NCI-H524 (cell line): Measurements from ENCODE around the gene TRIM74.
"Not testable (repeated sequence)": the region's sequence is repeated elsewhere in the genome, so short reads cannot be mapped to it uniquely, and the experiment has no call there.

ENCODE experiments used
- DNase-seq, 2 experiments: peaks; one replicate each; lab custom pipeline; 2025; lab: John Stamatoyannopoulos, UW

TRIM74 gene

DNA sequence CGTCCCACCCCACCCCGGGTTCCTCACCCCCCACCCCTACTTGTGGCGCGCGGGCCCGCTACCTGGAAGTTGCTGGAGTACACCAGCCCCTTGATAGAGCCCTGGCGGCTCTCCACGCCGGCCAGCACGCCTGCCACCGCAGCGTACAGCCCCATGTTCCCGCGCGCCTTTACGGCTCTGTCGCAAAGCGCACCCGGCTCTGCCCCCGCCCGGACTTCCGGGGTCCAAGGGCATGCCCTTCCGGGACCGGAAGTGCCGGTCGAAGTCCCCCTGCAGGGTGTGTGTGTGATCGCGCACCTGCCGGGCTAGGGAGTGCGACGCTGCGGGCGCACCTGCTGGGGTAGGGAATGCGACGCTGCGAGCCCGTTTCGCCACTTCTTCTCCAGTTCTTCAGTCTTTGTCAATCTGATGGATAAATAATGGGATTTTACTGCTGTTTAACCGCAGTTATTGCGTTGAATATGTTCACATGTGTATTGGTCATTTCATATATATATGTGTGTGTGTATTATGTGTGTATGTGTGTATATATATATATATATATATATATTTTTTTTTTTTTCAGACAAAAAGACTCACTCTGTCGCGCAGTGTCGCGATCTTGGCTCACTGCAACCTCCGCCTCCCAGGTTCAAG, 14.6 kb downstream of the TRIM74 start:
- DNase-seq: not testable (repeated sequence)

DNA sequence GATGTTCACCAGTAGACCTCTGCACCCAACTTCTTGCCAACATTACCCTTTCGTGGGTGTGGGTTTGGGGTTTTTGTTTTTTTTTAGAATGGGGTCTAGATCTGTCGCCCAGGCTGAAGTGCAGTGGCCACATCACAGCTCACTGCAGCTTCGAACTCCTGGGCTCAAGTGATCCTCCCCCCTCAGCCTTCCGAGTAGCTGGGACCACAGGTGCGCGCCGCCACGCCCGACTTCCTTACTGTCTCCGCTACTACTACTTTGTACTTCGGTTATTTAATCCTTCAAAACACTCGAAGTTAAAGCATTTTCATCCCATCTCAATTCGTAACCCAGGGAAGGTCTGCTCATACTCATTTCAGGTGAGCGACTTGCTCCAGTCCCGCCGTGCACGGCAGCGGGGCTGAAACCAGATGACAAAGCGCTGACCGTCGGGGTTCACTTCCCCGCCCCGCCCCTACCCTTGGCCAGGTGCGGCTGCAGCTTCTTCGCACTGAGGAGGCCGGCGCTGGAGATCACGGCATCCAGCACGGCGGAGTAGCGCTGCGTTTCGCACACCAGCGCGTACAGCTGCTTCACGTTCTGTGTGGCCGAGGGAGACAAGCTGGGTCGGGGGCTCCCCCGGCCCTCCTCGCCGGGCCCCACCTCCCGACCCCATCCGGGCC, 15.2 kb downstream of the TRIM74 start:
- DNase-seq: not testable (repeated sequence)

DNA sequence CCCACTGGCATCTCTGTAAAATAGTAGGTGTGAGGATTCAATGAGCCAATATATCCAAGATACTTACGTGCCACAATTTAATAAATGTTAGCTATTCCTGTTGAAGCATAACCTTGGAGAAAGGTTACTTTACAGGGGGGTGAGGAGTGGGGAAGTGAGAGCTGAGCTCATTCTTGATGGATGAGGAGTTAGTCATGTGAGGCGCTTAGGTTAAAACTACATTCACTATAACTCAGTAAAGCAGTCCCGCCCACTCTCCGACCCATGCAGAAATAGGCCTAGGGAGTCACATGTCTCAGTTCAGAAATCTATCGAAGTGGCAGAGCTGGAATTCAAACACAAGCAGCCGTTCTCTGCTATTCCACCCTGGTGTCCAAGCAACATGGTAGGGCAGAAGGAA, 18.8 kb downstream of the TRIM74 start:
- DNase-seq: not testable (repeated sequence)

DNA sequence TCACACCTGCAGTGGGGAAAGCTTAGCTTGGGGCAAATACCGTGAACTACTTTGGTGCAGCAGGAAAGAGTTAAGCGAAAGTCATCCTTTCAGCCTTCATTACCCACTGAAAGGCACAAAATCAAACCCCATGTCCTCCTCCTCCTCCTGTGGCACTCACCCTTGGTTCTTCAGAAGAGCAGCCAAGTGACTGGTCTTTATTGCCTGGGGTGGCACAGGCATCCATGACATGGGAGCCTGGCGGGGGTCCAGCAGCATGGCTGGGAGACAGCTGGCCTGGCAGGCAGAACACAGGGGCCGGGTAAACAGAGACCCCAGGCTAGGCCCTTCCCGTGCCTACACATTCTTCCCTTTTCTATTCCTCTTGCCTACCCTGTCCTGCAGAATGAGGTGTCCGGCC, 19.6 kb downstream of the TRIM74 start:
- peak in 1 of 2 experiments; percentile 5 for DNase-seq

- not testable (repeated sequence) for DNase-seq
Measured at GRCh38 chr7:72949276-72949675, 20.0 kb downstream of the TRIM74 start.

DNA sequence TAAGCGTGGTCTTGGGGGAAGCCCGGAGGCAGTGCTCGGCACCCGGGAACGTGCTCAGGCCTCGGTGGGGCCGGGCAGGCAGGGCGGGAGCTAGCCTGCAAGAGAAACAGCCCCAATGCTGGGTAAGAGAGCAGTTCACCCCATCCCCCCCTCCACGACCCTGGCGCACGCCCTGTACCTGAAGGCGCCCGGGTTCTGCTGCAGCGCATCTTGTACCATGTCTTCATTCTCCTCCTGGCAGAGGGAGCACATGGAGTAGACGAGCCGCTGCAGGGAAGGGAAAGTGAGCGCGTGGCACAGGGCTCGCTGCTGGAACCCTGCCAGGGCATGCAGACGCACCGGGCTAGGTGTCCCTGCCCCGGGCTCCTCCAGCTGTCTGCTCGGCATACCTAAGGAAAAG, 20.6 kb downstream of the TRIM74 start:
- not testable (repeated sequence) for DNase-seq

GRCh38 chr7:72946130-72946745, 23.0 kb downstream of the TRIM74 start:
- DNase-seq: peak in 1 of 2 experiments; percentile 3

GRCh38 chr7:72945597-72945996, 23.7 kb downstream of the TRIM74 start:
- DNase-seq: not testable (repeated sequence)

- not testable (repeated sequence) for DNase-seq
Measured at GRCh38 chr7:72944937-72945336, 24.3 kb downstream of the TRIM74 start.

GRCh38 chr7:72942956-72943355, 26.3 kb downstream of the TRIM74 start:
- DNase-seq: not testable (repeated sequence)

DNA sequence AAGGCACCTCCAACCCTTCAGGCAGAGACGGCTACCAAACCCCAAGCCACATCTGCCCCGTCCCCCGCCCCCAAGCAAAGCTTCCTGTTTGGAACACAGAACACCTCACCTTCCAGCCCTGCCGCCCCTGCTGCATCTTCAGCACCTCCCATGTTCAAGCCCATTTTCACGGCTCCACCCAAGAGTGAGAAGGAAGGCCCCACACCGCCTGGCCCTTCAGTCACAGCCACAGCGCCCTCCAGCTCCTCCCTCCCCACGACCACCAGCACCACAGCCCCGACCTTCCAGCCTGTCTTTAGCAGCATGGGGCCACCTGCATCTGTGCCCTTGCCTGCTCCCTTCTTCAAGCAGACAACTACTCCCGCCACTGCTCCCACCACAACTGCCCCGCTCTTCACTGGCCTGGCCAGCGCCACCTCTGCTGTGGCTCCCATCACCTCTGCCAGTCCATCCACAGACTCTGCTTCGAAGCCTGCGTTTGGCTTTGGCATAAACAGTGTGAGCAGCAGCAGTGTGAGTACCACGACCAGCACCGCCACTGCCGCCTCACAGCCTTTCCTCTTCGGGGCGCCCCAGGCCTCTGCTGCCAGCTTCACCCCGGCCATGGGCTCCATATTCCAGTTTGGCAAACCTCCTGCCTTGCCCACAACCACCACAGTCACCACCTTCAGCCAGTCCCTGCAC, 27.1 kb downstream of the TRIM74 start:
- not testable (repeated sequence) for DNase-seq

GRCh38 chr7:72928216-72928615, 41.0 kb downstream of the TRIM74 start:
- DNase-seq: not testable (repeated sequence)

- DNase-seq: not testable (repeated sequence)
Measured at GRCh38 chr7:72927791-72928190, 41.5 kb downstream of the TRIM74 start.

DNA sequence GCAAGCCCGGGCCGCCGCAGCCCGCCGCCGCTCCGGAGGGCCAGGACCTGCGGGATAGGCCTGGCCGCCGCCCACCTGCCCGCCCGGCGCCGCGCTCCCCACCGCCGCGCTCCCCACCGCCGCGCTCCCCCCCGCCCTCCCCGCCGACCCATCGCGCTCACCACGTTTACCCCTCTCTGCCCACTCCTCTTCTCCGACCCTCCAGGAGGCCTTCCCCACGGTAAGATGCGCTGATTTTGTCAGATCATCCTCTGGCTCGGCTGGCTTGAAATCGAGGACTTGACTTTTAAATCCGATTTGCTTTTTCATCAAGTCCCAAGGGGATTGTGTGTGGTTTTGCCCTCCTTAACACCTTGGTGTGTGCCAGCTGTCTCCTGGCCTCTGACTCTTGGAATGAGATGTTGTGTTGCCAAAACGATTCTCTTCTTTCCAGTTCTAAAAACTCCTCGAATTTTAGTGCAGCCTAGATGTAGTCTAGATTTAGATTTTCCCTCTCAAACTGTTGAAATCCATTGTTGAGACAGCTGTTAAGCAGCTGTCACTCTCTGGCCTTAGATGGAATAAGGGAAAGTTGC, 43.6 kb downstream of the TRIM74 start:
- DNase-seq: peak; percentile 16 to 62

DNA sequence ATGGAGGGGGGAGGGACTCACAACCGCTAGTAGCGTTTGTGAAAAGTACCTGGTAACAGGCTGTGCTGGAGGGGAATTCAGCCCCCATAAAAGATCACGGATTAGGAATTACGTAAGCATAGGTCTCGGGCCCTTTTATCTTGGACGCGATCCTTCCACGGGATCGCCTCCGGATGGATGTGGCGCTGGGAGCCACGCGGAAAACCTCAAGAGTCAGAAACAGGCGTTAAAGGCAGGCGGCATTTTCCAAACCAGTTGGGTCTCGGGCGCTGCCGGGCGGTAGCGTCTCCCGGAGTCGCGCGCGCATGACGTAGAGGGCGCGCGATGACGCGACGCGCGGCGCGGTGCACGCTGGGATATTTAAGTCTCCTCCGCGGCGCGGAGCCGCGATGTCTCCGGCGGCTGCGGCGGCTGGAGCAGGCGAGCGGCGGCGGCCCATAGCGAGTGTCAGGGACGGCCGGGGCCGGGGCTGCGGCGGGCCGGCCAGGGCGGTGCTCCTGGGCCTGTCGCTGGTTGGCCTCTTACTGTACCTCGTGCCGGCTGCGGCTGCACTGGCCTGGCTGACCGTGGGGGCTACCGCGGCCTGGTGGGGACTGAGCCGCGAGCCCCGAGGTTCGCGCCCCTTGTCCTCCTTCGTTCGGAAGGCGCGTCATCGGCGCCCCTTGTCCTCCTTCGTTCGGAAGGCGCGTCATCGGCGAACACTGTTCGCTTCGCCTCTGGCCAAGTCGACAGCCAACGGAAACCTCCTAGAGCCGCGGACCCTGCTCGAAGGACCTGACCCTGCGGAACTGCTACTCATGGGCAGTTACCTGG, 44.3 kb downstream of the TRIM74 start, which contains the start of gene POM121:
Gene POM121, plus strand, starts transcription at position 363 of the 813 bp plus-strand sequence. Its CDS starts 27 bp downstream, at position 390.
- DNase-seq: peak; percentile 12 to 75

- no peak for DNase-seq
Measured at GRCh38 chr7:72924386-72924732, 44.9 kb downstream of the TRIM74 start.

DNA sequence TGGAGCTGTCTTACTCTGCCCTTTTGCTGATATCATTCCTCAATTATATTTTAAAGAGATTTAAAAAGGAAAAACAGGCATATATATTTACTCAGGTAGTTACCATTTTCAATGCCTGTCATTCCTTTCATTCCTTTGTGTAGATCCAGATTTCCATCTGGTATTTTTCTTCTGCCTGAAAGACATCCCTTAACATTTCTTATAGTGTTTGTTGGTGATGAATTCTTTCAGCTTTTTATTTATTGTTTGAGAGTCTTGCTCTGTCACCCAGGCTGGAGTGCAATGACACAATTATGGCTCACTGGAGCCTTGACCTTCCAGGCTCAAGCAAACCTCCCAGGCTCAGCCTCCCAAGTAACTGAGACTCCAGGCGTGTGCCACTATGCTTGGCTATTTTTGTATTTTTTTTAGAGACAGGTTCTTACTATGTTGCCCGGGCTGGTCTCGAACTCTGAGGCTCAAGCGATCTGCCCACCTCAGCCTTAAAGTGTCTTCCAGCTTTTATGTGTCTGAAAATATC, 50.0 kb downstream of the TRIM74 start:
- no peak for DNase-seq

- peak in 1 of 2 experiments; percentile 39 for DNase-seq
Measured at GRCh38 chr7:72914756-72915525, 54.3 kb downstream of the TRIM74 start.

GRCh38 chr7:72913750-72914149, 55.5 kb downstream of the TRIM74 start:
- DNase-seq: not testable (repeated sequence)

DNA sequence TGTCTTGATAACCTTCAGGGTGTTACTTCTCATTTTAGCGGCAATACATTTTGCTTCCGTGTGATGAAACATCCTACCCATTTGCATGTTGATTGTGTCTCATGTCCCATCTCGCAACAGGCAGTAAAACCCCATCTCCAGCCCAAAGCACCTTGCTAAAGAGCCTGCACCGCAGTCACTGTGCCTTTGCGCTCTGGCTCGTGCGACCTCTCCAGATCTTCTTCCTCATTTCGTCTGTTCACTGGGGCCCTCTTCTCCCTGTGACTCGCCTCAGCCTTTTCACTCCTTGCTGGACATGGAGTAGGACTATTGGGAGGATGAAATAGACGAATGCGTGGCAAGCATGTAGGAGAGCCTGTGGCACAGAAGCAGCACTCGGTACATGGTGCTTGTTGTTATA, 57.9 kb downstream of the TRIM74 start:
- DNase-seq: not testable (repeated sequence)
